GM12873 (cell line): ENCODE data around the gene KIF2A.

Experiments
- TF ChIP-seq, protein P1 (sequence below): IDR thresholded peaks from 2 replicates; pipeline ENCODE4 v1.5.1; 2012; ENCODE audit warnings: low read depth, mild to moderate bottlenecking, moderate library complexity, low read length, control low read depth; ENCODE audit not compliant: insufficient read depth; ENCODE audit errors: missing control alignments

KIF2A gene

DNA sequence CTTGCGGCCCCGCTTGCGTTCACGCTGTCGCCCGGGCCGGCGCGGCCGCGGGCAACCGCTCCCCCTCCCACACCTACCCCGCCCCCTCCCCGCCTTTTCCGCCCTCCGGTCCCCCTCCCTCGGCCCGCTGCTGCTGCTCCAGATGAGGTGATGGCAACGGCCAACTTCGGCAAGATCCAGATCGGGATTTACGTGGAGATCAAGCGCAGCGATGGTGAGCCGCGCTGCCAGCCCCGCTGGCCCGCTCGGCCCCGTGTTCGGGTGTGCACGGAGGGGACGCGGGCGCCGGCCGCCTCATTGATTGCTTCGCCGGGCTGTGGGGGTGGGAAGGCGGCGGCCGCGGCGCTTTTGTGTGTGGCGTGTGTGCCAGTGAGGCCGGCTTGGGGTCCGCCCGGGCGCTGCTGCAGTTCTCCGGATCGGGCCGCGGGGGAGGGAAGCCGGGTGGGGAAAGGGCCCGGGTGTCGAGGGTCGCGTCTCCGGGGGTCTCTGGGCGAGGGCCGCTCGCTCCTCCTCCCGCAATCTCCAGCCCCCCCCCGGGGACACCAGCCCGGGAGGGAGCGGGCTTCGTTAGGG is 403 bp downstream of the KIF2A start:
- TF ChIP-seq, protein P1, sequence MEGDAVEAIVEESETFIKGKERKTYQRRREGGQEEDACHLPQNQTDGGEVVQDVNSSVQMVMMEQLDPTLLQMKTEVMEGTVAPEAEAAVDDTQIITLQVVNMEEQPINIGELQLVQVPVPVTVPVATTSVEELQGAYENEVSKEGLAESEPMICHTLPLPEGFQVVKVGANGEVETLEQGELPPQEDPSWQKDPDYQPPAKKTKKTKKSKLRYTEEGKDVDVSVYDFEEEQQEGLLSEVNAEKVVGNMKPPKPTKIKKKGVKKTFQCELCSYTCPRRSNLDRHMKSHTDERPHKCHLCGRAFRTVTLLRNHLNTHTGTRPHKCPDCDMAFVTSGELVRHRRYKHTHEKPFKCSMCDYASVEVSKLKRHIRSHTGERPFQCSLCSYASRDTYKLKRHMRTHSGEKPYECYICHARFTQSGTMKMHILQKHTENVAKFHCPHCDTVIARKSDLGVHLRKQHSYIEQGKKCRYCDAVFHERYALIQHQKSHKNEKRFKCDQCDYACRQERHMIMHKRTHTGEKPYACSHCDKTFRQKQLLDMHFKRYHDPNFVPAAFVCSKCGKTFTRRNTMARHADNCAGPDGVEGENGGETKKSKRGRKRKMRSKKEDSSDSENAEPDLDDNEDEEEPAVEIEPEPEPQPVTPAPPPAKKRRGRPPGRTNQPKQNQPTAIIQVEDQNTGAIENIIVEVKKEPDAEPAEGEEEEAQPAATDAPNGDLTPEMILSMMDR, result no peak

- TF ChIP-seq, protein P1, result no peak
These were observed 1.1 kb downstream of the KIF2A start for GRCh38 chr5:62306896-62307689.

DNA sequence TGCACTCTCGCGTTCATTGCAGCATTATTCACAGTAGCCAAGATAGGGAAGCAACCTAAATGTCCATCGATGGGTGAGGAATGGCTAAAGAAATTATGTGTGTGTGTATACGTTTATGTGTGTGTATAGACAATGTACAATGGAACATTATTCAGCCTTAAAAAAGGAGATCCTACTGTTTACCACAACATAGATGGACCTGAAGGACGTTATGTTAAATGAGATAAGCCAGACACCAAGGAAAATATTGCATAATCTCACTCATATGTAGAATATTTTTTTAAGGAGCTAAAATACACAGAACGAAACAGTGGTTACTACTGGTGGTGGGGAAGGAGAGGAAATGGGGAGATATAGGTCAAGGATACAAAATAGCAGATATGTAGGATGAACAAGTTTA is 2.4 kb downstream of the KIF2A start:
- TF ChIP-seq, protein P1, result no peak

DNA sequence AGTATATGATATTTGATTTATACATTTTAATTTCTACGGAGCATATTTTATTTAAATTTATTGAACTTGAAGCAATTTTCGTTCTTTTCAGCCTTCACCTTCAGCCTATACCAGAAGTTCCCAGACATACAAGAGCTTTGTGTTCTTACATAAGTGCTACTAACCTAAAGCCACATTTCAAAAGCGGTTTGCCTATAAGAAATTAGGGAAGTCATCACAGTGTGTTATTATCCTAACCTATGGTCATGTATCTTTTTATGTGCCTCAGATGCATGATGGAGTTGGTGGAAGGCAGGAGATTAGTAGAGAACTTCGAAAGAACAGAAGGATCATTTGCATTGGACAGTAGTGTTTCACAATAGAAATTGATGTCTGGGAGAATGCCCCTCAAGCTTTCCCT is 3.1 kb downstream of the KIF2A start:
- TF ChIP-seq, protein P1, result no peak

GRCh38 chr5:62310426-62311143 is 4.6 kb downstream of the KIF2A start:
- TF ChIP-seq, protein P1, result no peak

DNA sequence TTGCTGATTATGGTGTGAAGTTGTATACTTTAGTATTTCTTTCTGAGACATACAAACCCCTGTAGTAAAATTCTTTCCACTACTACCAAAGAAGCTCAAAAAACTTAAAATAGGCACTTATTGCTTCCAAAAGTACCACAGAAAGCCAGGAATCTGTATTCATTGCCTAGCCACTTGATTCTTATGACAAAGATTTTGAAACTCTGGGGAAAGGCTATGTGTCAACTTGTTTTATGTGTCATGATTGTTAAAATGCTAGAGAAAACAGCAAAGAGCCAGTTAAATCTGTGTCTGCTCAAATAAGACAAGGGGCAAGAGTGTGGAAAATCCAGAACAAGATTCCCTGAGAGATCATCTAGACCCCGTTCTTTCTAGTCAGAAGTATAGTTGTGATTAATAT is 6.0 kb downstream of the KIF2A start:
- TF ChIP-seq, protein P1, result no peak

DNA sequence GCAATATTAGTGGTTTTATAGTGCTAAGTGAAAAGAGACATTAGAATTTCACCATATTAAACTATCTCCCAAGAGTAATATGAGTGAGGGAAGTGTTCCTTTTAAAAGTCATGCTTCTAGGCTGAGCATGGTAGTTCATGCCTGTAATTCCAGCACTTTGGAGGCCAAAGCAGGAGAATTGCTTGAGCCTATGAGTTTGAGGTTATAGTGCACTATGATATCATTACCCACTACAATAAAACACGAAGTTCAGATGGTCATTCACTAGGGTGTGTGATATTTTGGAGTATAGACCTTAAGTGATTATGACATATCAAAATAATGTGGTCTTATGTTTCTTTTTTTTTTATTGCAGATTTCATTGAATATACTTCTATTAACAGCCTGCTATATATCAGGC is 6.7 kb downstream of the KIF2A start:
- TF ChIP-seq, protein P1, result no peak
